Mesothelial cell of epicardium (in vitro differentiated cells): Measurements from ENCODE around the gene FOXD4L3. TPM values are rescaled to one million over a fixed set of nuclear protein-coding genes. Genes with fewer than 3 reads are reported as not detected.
A peak's percentile ranks its signal among the peaks of the same experiment; 100 is the strongest.
"Not testable (repeated sequence)": the region's sequence is repeated elsewhere in the genome, so short reads cannot be mapped to it uniquely, and the experiment has no call there.

Source experiments
- DNase-seq, 2 experiments: peaks; one replicate each; pipeline ENCODE4 v3.0.0; 2021; ENCODE audit warnings: low spot score in 2 of 2; ENCODE audit not compliant: unreplicated experiment in 2 of 2
- H3K27ac Mint-ChIP-seq: 2 replicates; pipeline ENCODE4 v1.8.0; 2021; ENCODE audit warnings: mixed read lengths
- H3K27me3 Mint-ChIP-seq: 2 replicates; pipeline ENCODE4 v1.8.0; 2021; ENCODE audit warnings: low read depth, mixed read lengths
- H3K36me3 Mint-ChIP-seq: 2 replicates; pipeline ENCODE4 v1.8.0; 2021; ENCODE audit warnings: mixed read lengths
- H3K4me1 Mint-ChIP-seq: 2 replicates; pipeline ENCODE4 v1.8.0; 2021; ENCODE audit warnings: mixed read lengths
- H3K4me3 Mint-ChIP-seq: 2 replicates; pipeline ENCODE4 v1.8.0; 2021; ENCODE audit warnings: mild to moderate bottlenecking, moderate library complexity, mixed read lengths
- H3K9me3 Mint-ChIP-seq: 2 replicates; pipeline ENCODE4 v1.8.0; 2021; ENCODE audit warnings: mixed read lengths
- total RNA-seq: library from RNA; stranded (reverse); gene quantifications from 3 replicates; pipeline ENCODE4 v1.2.1, GENCODE V29; 2021

Gene FOXD4L3
- total RNA-seq = 0.25 TPM in 2 of 3 replicates, not detected in the other

- not testable (repeated sequence) for H3K9me3 Mint-ChIP-seq, H3K27me3 Mint-ChIP-seq, DNase-seq, H3K4me1 Mint-ChIP-seq, H3K4me3 Mint-ChIP-seq, H3K27ac Mint-ChIP-seq, H3K36me3 Mint-ChIP-seq
Measured at GRCh38 chr9:68302567-68302966, at the start of gene FOXD4L3. FOXD4L3 (plus strand) TSS chr9:68302867; CDS start chr9:68302952, 85 bp downstream.

- not testable (repeated sequence) for H3K36me3 Mint-ChIP-seq, DNase-seq, H3K9me3 Mint-ChIP-seq, H3K27me3 Mint-ChIP-seq, H3K4me1 Mint-ChIP-seq, H3K27ac Mint-ChIP-seq
- H3K4me3 Mint-ChIP-seq = peak overlapping the region; percentile 15
Measured at GRCh38 chr9:68281041-68281440, 21.6 kb upstream of the FOXD4L3 start.

GRCh38 chr9:68303771-68304170 is 1.1 kb downstream of the FOXD4L3 start:
- not testable (repeated sequence) for H3K4me3 Mint-ChIP-seq, DNase-seq, H3K36me3 Mint-ChIP-seq

GRCh38 chr9:68304212-68304611 is 1.5 kb downstream of the FOXD4L3 start:
- not testable (repeated sequence) for H3K27ac Mint-ChIP-seq, H3K36me3 Mint-ChIP-seq, H3K9me3 Mint-ChIP-seq, H3K4me1 Mint-ChIP-seq, H3K4me3 Mint-ChIP-seq, H3K27me3 Mint-ChIP-seq, DNase-seq

More at GRCh38 chr9:68303771-68304170, 1.1 kb downstream of the FOXD4L3 start:
- H3K27ac Mint-ChIP-seq, H3K9me3 Mint-ChIP-seq, H3K27me3 Mint-ChIP-seq, H3K4me1 Mint-ChIP-seq: not testable (repeated sequence)

- H3K9me3 Mint-ChIP-seq, H3K36me3 Mint-ChIP-seq, H3K4me3 Mint-ChIP-seq, DNase-seq, H3K27me3 Mint-ChIP-seq, H3K4me1 Mint-ChIP-seq, H3K27ac Mint-ChIP-seq: not testable (repeated sequence)
Measured at GRCh38 chr9:68304777-68305176, 2.1 kb downstream of the FOXD4L3 start.

- H3K27ac Mint-ChIP-seq, H3K4me3 Mint-ChIP-seq, H3K4me1 Mint-ChIP-seq, DNase-seq, H3K9me3 Mint-ChIP-seq, H3K27me3 Mint-ChIP-seq, H3K36me3 Mint-ChIP-seq: not testable (repeated sequence)
Measured at GRCh38 chr9:68305680-68306285, 3.1 kb downstream of the FOXD4L3 start.

GRCh38 chr9:68306391-68306964 is 3.8 kb downstream of the FOXD4L3 start:
- H3K27ac Mint-ChIP-seq, H3K27me3 Mint-ChIP-seq, H3K36me3 Mint-ChIP-seq, H3K4me3 Mint-ChIP-seq, H3K4me1 Mint-ChIP-seq, DNase-seq, H3K9me3 Mint-ChIP-seq: not testable (repeated sequence)

GRCh38 chr9:68307127-68307526 is 4.5 kb downstream of the FOXD4L3 start:
- H3K4me1 Mint-ChIP-seq, H3K27me3 Mint-ChIP-seq, H3K36me3 Mint-ChIP-seq, H3K9me3 Mint-ChIP-seq, H3K4me3 Mint-ChIP-seq, DNase-seq, H3K27ac Mint-ChIP-seq: not testable (repeated sequence)

GRCh38 chr9:68307654-68308053 is 5.0 kb downstream of the FOXD4L3 start:
- not testable (repeated sequence) for H3K4me1 Mint-ChIP-seq, H3K36me3 Mint-ChIP-seq, H3K27me3 Mint-ChIP-seq, H3K4me3 Mint-ChIP-seq, H3K27ac Mint-ChIP-seq, H3K9me3 Mint-ChIP-seq
- DNase-seq = peak in 1 of 2 experiments; percentile 42

- not testable (repeated sequence) for H3K36me3 Mint-ChIP-seq, H3K27ac Mint-ChIP-seq, H3K27me3 Mint-ChIP-seq
Measured at GRCh38 chr9:68311208-68311607, 8.5 kb downstream of the FOXD4L3 start.

GRCh38 chr9:68318209-68318608 is 15.5 kb downstream of the FOXD4L3 start:
- H3K4me3 Mint-ChIP-seq, H3K36me3 Mint-ChIP-seq, DNase-seq, H3K27ac Mint-ChIP-seq, H3K9me3 Mint-ChIP-seq, H3K4me1 Mint-ChIP-seq: not testable (repeated sequence)
- peaks cover 13% of the 10 kb centered on the region for H3K27me3 Mint-ChIP-seq

More at GRCh38 chr9:68311208-68311607, 8.5 kb downstream of the FOXD4L3 start:
- H3K4me1 Mint-ChIP-seq, H3K9me3 Mint-ChIP-seq, H3K4me3 Mint-ChIP-seq, DNase-seq: not testable (repeated sequence)

GRCh38 chr9:68323749-68324148 is 21.1 kb downstream of the FOXD4L3 start:
- H3K9me3 Mint-ChIP-seq, H3K4me1 Mint-ChIP-seq, H3K36me3 Mint-ChIP-seq, H3K4me3 Mint-ChIP-seq, H3K27me3 Mint-ChIP-seq, H3K27ac Mint-ChIP-seq, DNase-seq: not testable (repeated sequence)

- not testable (repeated sequence) for H3K36me3 Mint-ChIP-seq, H3K27me3 Mint-ChIP-seq, DNase-seq, H3K9me3 Mint-ChIP-seq, H3K27ac Mint-ChIP-seq, H3K4me1 Mint-ChIP-seq, H3K4me3 Mint-ChIP-seq
Measured at GRCh38 chr9:68324518-68324917, 21.9 kb downstream of the FOXD4L3 start.

- peaks cover 20% of the 10 kb centered on the region for H3K27me3 Mint-ChIP-seq
- not testable (repeated sequence) for DNase-seq, H3K27ac Mint-ChIP-seq, H3K9me3 Mint-ChIP-seq, H3K4me3 Mint-ChIP-seq, H3K4me1 Mint-ChIP-seq, H3K36me3 Mint-ChIP-seq
Measured at GRCh38 chr9:68329106-68329505, 26.4 kb downstream of the FOXD4L3 start.
